Measurements from ENCODE around the gene C10orf67. TPM values are rescaled to one million over a fixed set of nuclear protein-coding genes. Genes with fewer than 3 reads are reported as not detected.

Gene C10orf67
- total RNA-seq, 1 experiment from 2014 or later = not detected

GRCh38 chr10:23198940-23199767 lies 145.4 kb downstream of the C10orf67 start:
- no CpG with 5 or more reads among the region's 60 CpGs for WGBS (ENCODE audit: extremely low coverage, insufficient read length, low lambda C conversion rate)
- peak overlapping the region; percentile 57 to 74 for H3K4me3 Mint-ChIP-seq

More at GRCh38 chr10:23198940-23199767, 145.4 kb downstream of the C10orf67 start:
- no peaks in the 10 kb centered on the region for H3K4me1 ChIP-seq (ENCODE audit: insufficient read depth, low read length)
- H3K27me3 Mint-ChIP-seq (ENCODE audit: low read depth) = peaks cover 100% of the 10 kb centered on the region
- H4K5ac ChIP-seq (ENCODE audit: insufficient read length, low read depth, low read length) = no peak overlapping the region
- H3K23ac ChIP-seq (ENCODE audit: insufficient read length, low read depth, low read length) = no peak overlapping the region
- H2BK12ac ChIP-seq (ENCODE audit: insufficient read length, low read depth, low read length) = no peak overlapping the region
- no peaks in the 10 kb centered on the region for H3K79me1 ChIP-seq (ENCODE audit: insufficient read depth, low read depth, low read length, poor library complexity, severe bottlenecking)
- H3K23me2 ChIP-seq (ENCODE audit: insufficient read length, low read depth, low read length, poor library complexity, severe bottlenecking) = peaks cover 4% of the 10 kb centered on the region
- H3K14ac ChIP-seq (ENCODE audit: insufficient read depth, low read length) = no peak overlapping the region
- H3K9me3 Mint-ChIP-seq = peaks cover 3 to 10% of the 10 kb centered on the region in 2 experiments; a peak in 2 of 5 replicates
- TF ChIP-seq CTCF (conservative IDR thresholded peaks at IDR 0.05) = 0 out of 3 replicates have a peak, but pooled peaks have one; percentile 20
- H3K9me3 ChIP-seq (ENCODE audit: control insufficient read depth, low read depth, low read length) = no peaks in the 10 kb centered on the region
- H3K36me3 Mint-ChIP-seq (ENCODE audit: insufficient read depth in 1 of 3, low read depth in 3 of 3) = no peaks in the 10 kb centered on the region; a peak in 1 of 7 replicates
- no peak overlapping the region for H4K8ac ChIP-seq (replicated peaks; ENCODE audit: insufficient read length, low read depth, low read length)
- no peak overlapping the region for H3T11ph ChIP-seq (ENCODE audit: low read length)
- peak; percentile 76 for DNase-seq
- H3K4me2 ChIP-seq (ENCODE audit: insufficient read depth, insufficient read length, low read length) = peak overlapping the region; percentile 64
- H3K27ac ChIP-seq (ENCODE audit: insufficient read length, low read depth, low read length) = no peak overlapping the region
- H4K91ac ChIP-seq (ENCODE audit: insufficient read length, low read depth, low read length) = no peak overlapping the region
- peaks cover 23 to 53% of the 10 kb centered on the region in 2 experiments for H3K4me1 Mint-ChIP-seq
- H3K4ac ChIP-seq (ENCODE audit: low read depth, low read length) = no peak overlapping the region
- H4K20me1 ChIP-seq (ENCODE audit: control insufficient read depth, insufficient read depth, insufficient read length) = no peaks in the 10 kb centered on the region
- peaks cover 99% of the 10 kb centered on the region for H3K27me3 ChIP-seq (ENCODE audit: insufficient read depth, low read length)
- no peak overlapping the region for H2BK15ac ChIP-seq (ENCODE audit: low read depth, low read length)
- H2AFZ ChIP-seq (ENCODE audit: low read length) = no peak overlapping the region
- H3K56ac ChIP-seq (ENCODE audit: insufficient read length, low read depth, low read length) = no peak overlapping the region
- H3K79me2 ChIP-seq (ENCODE audit: insufficient read depth, low read length) = no peaks in the 10 kb centered on the region
- no peak overlapping the region; a peak in 1 of 7 replicates for H3K27ac Mint-ChIP-seq
- no peak overlapping the region for H2AK5ac ChIP-seq (ENCODE audit: insufficient read length, low read length)
- no peak overlapping the region for H2BK120ac ChIP-seq (ENCODE audit: low read depth, low read length, poor library complexity, severe bottlenecking)
- H2BK20ac ChIP-seq (ENCODE audit: low read depth, low read length, poor library complexity, severe bottlenecking) = no peak overlapping the region
- no peak overlapping the region for H3K9ac ChIP-seq (ENCODE audit: extremely low read depth, insufficient read length, low read length)
- no peak overlapping the region for H3K18ac ChIP-seq (ENCODE audit: insufficient read length, low read depth, low read length)
- H2BK5ac ChIP-seq (ENCODE audit: insufficient read length, low read length) = no peak overlapping the region

All from H9 (cell line).